A673 (cell line): ENCODE measurements around the gene KRT2.

Source experiments
- EZH2 ChIP-seq: fragments of 200-600 bp; sonication (generic); IDR thresholded peaks from 2 replicates; pipeline ENCODE4 v1.6.1; 2017; ENCODE audit warnings: borderline replicate concordance, low read depth, mild to moderate bottlenecking, mixed read lengths, antibody characterized with exemption, low read length; ENCODE audit not compliant: poor library complexity, severe bottlenecking
- TF ChIP-seq, protein P1 (sequence below): fragments of 300-800, 200-600 bp; sonication (generic); conservative IDR thresholded peaks from 2 replicates; pipeline ENCODE4 v1.5.1; 2017; ENCODE audit warnings: low read depth, mild to moderate bottlenecking, antibody characterized with exemption, low read length, moderate library complexity, mixed read lengths

DNA sequence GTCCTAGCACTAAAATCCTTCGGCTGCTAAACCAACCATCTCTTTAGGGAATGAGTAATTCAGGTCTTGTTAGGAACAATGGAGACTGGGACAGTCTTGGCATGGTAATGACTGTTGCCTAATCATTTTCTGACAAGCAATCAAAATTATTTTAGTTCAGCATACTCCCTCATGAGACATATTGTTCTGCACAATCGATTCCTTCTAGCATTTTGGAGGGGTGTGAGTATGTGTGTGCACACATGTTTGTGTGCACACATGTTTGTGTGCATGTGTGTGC lies 30.3 kb upstream of the KRT2 start:
- TF ChIP-seq, protein P1, sequence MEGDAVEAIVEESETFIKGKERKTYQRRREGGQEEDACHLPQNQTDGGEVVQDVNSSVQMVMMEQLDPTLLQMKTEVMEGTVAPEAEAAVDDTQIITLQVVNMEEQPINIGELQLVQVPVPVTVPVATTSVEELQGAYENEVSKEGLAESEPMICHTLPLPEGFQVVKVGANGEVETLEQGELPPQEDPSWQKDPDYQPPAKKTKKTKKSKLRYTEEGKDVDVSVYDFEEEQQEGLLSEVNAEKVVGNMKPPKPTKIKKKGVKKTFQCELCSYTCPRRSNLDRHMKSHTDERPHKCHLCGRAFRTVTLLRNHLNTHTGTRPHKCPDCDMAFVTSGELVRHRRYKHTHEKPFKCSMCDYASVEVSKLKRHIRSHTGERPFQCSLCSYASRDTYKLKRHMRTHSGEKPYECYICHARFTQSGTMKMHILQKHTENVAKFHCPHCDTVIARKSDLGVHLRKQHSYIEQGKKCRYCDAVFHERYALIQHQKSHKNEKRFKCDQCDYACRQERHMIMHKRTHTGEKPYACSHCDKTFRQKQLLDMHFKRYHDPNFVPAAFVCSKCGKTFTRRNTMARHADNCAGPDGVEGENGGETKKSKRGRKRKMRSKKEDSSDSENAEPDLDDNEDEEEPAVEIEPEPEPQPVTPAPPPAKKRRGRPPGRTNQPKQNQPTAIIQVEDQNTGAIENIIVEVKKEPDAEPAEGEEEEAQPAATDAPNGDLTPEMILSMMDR, result no peak
- TF ChIP-seq EZH2, result no peak
